Left forelimb (tissue), 1 donor: ENCODE data around the gene EXOC6B.

ENCODE experiments used
- DNase-seq: peaks from one replicate; pipeline ENCODE4 v3.0.0-alpha.2; 2018; ENCODE audit warnings: low spot score

EXOC6B gene

GRCh38 chr2:72363406-72363805 is 462.4 kb downstream of the EXOC6B start:
- DNase-seq: no peak

GRCh38 chr2:72362733-72363132 is 463.1 kb downstream of the EXOC6B start:
- DNase-seq: no peak

GRCh38 chr2:72361521-72361920 is 464.3 kb downstream of the EXOC6B start:
- DNase-seq: no peak

GRCh38 chr2:72361042-72361441 is 464.8 kb downstream of the EXOC6B start:
- no peak for DNase-seq

- DNase-seq: no peak
Measured at GRCh38 chr2:72350852-72351251, 475.0 kb downstream of the EXOC6B start.

GRCh38 chr2:72349016-72349415 is 476.8 kb downstream of the EXOC6B start:
- no peak for DNase-seq

GRCh38 chr2:72347081-72347480 is 478.8 kb downstream of the EXOC6B start:
- no peak for DNase-seq

GRCh38 chr2:72341639-72342038 is 484.2 kb downstream of the EXOC6B start:
- DNase-seq: no peak

GRCh38 chr2:72340665-72341064 is 485.2 kb downstream of the EXOC6B start:
- no peak for DNase-seq

GRCh38 chr2:72338076-72338475 is 487.8 kb downstream of the EXOC6B start:
- DNase-seq: no peak

- DNase-seq: no peak
Measured at GRCh38 chr2:72332720-72333119, 493.1 kb downstream of the EXOC6B start.

GRCh38 chr2:72330652-72331051 is 495.2 kb downstream of the EXOC6B start:
- no peak for DNase-seq

GRCh38 chr2:72326759-72327158 is 499.1 kb downstream of the EXOC6B start:
- DNase-seq: no peak

GRCh38 chr2:72325592-72326422 is 500.0 kb downstream of the EXOC6B start:
- DNase-seq: no peak

GRCh38 chr2:72316774-72317173 is 509.1 kb downstream of the EXOC6B start:
- DNase-seq: no peak

GRCh38 chr2:72300147-72300684 is 525.6 kb downstream of the EXOC6B start:
- no peak for DNase-seq

GRCh38 chr2:72293620-72294019 is 532.2 kb downstream of the EXOC6B start:
- DNase-seq: no peak

GRCh38 chr2:72292433-72292832 is 533.4 kb downstream of the EXOC6B start:
- no peak for DNase-seq

GRCh38 chr2:72291059-72291458 is 534.8 kb downstream of the EXOC6B start:
- no peak for DNase-seq

GRCh38 chr2:72289736-72290135 is 536.1 kb downstream of the EXOC6B start:
- no peak for DNase-seq

- no peak for DNase-seq
Measured at GRCh38 chr2:72289283-72289682, 536.5 kb downstream of the EXOC6B start.

GRCh38 chr2:72278046-72278445 is 547.8 kb downstream of the EXOC6B start:
- DNase-seq: no peak

GRCh38 chr2:72276876-72277275 is 549.0 kb downstream of the EXOC6B start:
- no peak for DNase-seq

- no peak for DNase-seq
Measured at GRCh38 chr2:72276356-72276755, 549.5 kb downstream of the EXOC6B start.
